A549 treated with RU486 at 1 μM for 4 hours (cell line): ENCODE measurements around the gene GAS2L3. TPM values are rescaled to one million over a fixed set of nuclear protein-coding genes. Genes with fewer than 3 reads are reported as not detected.

Experiments used
- total RNA-seq: library from RNA; stranded (reverse); fragments of 200-300 nt; extraction: Qiagen RNA extraction; gene quantifications from 5 replicates; pipeline ENCODE4 v1.2.3, GENCODE V29; 2022; ENCODE audit warnings: low read depth

Gene GAS2L3
- total RNA-seq: 3.7 to 10.3 TPM (median 9.8 TPM) in 5 replicates

DNA sequence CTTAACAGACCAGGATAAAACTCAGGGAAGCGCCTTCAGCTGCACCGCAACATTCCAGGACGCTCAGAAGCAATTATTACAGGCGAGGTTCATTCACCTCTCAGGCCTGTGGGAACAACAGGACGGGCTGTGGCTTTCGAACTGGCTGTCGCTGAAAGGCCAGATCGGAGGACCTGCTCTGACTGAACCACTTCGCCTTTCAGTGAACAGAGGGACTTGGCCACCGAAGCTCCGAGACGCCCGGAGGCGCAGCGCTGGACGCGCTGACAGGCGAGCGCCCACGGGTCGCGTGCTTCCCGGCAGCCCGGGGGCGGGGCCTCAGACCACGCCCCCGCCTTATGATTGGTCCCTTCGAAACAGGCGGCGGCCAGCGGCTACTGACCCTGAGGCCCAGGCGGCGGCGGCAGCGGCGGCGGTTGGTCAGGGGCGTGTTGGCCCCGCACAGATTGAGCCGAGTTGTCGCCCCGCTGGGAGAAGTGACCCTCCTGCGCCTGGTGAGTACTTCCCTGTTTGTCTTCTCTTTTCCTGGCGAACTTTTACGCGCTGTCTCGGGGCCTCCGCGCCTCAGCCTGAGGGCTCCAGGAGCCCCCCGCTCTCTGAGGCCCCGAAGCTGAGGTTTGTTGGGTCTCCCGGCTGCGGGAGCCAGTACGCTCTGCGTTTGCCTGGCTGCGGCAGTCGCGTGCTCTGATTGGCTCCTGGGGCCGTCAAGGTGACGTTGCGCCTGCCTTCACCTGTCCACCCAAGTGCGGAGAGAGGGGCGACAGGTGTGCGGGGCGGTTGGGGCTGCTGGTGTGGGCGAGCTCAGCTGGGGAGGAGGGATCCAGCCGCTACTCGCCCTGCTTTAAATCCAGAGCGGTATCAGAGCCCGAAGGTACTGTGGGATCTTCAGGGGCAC, at the start of gene GAS2L3:
Gene GAS2L3 (plus strand): TSS at position 393 of the 895 bp plus-strand sequence. CDS start 21,221 bp downstream, outside the sequence.

Other genes with a start within 250 kb of the GAS2L3 start
- gene SLC17A8, start 216.6 kb upstream of the GAS2L3 start, total RNA-seq: 0.02 TPM in 1 of 5 replicates, not detected in the others
- gene NR1H4, start 99.8 kb upstream of the GAS2L3 start, total RNA-seq: 0.07 TPM in 1 of 5 replicates, not detected in the others
- 0.09 to 0.33 TPM (median 0.17 TPM) in 4 of 5 replicates, not detected in the other for gene ANO4, start 221.1 kb downstream of the GAS2L3 start, total RNA-seq